ENCODE data around the gene PRKAB2.
"Not testable (repeated sequence)": the region's sequence is repeated elsewhere in the genome, so short reads cannot be mapped to it uniquely, and the experiment has no call there.

The PRKAB2 gene

DNA sequence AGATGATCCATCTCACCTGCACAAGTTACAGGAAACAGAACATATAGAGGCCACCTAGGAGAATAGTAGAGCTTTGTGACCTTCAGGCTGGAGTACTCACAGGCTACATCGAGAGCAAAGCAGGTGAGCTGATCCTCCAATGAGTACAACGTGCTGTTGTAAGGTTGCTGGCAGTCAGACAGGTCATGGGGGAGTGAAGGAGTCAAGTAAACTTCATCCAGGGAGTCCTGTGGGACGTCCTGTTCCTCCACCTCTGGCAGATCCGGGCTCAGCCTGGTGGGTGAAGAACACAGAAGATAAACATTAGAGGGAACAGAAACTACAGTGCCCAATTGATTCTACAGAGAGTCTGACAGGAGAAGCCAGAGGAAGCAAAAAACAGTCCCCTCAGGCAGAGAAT is 62.5 kb downstream of the PRKAB2 start:
- no peak for DNase-seq (ENCODE audit: low spot score)

GRCh38 chr1:147109041-147109440 is 63.2 kb downstream of the PRKAB2 start:
- no peak for DNase-seq (ENCODE audit: low spot score)

- DNase-seq (ENCODE audit: low spot score), result not testable (repeated sequence)
Observed at GRCh38 chr1:147106407-147106881, 65.8 kb downstream of the PRKAB2 start.

GRCh38 chr1:147105909-147106308 is 66.4 kb downstream of the PRKAB2 start:
- DNase-seq (ENCODE audit: low spot score), result no peak
